NCI-H1436 treated with DMSO at 0.1 percent for 48 hours (cell line): Measurements from ENCODE around the gene SOX6.
"Not testable (repeated sequence)": the region's sequence is repeated elsewhere in the genome, so short reads cannot be mapped to it uniquely, and the experiment has no call there.

Experiments used
- DNase-seq: peaks from one replicate; lab custom pipeline; 2025; lab: John Stamatoyannopoulos, UW

SOX6 gene

DNA sequence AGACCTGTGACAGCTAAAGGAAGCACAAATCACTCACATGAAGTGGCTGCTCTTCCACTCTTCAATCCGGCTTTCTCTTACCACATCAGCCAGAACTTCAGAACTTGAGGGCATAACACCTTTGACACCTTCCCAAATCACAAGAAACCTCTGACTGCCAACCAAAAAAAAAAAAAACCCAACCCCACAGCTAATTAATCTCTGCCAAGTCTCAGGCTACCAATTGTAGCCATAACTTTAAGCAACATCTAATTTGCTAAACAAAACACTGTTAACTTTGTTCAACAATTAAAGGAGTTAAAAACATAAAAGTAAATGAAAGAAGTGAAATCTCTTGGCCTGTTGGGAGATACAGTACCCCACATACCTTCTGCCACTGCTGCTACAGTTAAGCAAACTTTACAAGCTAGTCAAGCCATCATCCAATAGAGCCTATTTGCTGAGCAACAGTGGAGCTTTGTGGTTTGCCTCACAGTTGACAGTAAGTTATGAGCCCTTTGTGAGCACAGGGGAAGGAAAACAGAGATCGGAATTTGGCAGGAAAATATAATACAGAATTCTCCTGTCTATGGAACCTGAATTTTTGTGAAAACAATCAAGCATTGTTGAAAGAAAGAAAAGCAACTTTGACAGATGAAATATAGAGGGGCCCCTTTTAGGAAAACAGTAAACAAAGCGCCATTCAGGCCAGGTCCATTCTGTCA, at the start of gene SOX6:
SOX6 (minus strand) TSS at position 490 of the 704 bp plus-strand sequence. CDS start 15,298 bp downstream, outside the sequence.
- DNase-seq = no peak

DNA sequence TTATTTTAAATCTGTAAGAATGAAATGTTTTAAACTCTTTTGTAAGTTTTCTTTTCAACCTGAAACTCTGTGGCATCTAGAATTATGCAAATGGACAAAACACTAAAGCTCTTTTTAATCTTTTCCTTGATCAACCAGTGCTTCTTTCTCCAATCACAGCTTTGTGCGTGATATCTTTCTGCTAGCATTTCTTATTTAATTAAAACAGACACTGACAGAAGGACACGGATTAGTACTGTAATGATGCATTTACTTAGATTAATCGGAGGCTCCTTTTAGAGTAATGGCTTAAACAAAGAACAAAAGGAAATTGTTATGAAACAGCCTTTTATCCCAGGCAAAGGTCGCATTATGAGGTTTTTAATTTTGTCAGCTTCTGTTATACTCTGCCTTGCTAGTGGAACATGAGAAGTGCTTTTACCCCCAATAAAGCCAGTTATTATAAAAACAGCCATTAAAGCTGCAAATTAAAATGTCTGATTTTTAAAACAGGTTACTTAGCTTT, 48.5 kb upstream of the SOX6 start:
- DNase-seq = peak; percentile 78

DNA sequence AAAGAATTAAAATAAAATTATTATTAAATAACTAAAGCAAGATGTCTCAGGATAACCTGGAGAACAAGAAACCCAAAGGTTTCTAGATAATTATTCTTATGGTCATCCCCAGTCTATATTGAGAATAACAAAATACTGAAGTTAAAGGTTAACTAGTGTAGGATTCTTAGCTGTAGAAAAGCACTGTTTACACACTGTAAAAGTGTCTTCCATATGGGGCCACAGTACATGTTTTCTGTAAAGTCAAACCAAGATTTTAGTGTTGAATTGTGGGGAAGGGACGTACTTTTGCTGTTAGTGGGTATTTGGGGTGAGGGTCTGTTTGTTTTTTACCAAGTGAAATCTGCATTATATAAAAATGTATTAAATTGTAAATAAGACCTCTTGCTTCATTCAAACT, 47.5 kb upstream of the SOX6 start:
- no peak for DNase-seq

DNA sequence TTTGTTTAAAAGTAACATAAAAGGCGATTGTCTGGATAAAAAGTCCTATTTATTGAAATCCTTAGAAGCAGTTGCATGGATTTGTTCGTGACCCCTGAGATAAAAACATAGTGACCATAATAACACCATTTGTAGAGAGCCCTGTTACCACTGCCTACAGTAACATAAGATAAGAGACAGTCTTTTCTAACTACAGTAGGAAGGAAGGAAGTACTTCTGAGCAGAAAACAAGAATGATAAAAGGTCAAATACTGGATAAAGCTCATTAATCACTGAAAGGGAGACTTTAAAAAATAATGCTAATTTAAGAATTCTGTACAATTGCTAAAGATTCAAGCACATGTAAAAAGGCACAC, 47.1 kb upstream of the SOX6 start:
- no peak for DNase-seq

DNA sequence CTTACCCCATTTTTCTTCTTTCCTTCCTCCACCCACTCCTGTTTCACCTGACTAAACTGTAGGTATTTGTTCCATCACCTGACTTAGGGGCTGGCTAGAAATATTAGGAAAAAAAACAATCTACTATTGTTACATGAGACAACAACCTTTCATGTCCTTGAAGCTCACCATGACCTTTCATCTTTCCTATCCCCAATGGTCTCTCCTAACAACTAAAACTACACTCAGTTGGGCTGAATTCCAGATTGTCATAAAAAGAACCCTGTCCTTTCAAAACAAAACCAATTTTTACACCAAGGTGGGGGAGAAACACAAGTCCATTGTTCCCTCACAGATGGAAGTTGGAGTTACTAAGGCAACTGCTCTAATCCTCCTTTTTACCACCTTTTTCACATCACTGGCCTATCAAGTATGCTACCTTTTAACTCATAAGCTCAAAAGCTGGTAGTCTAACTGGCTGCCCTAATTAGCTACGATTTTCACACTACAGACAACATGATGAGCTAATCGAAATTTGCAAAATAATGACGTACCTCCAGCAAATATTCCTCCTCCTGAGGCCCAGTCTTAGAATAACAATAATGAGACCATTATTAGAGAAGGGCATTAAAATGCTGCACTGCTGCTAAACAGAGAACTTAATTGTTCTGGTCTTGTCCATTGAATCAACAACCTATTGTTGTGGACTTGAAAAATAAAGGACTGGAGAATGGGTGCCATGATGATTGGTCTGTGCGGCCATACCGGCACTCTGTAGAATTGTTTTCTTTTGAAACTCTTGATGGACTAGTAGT, 46.5 kb upstream of the SOX6 start:
- DNase-seq = no peak

DNA sequence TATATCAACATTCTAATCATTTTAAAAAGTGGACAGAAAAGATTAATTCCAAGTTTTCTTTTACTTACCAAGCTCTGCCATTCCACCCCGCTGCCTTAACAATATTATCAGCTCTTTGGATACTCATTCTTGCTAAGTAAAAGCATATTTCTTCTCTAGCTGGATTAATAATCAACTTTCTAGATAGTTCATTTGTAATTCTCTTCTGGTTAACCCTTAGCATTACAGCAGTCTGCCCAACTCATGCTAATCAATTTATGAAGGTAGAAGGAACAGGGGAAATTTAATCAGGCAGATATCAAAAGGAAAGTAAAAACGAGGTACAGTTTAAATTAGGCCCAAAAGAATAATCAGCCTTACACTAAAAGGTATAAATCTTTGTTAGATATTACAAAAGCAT, 41.0 kb upstream of the SOX6 start:
- DNase-seq = no peak

DNA sequence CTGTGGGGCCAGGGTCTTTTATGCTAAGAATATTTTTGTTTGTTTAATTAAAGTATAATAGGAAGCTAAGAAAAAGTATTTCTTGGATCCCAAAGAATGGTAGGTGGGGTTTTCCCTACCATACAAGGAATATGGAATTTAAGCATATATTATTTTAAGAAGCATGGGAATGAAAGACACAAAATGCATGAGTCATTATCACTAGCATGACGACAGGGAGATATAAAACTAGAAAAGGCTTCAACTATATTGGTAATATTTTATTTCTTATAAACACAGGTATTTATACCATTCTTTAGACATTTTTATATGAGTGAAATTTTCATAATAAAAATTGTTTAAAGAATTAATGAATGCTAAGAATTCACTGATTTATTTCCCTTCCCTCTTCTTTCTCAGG, 39.3 kb upstream of the SOX6 start:
- no peak for DNase-seq

DNA sequence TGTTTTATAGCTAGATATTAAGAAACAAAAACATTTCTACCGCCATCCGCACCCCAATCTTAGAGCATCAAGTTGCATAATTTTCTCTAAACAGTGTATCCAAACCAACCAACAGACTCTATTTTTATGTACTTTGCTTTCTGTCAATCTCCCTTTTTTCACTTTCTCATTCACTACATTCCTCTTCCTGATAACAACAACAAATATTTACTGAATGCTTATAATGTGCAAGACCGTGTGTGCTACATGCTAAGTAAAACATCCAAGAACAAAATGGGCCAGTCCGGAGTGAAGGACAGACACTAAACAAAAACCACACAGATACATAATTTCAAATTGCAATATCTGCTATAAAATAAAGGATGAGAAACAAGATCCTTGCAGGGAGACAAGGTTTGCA, 38.6 kb upstream of the SOX6 start:
- DNase-seq = no peak

DNA sequence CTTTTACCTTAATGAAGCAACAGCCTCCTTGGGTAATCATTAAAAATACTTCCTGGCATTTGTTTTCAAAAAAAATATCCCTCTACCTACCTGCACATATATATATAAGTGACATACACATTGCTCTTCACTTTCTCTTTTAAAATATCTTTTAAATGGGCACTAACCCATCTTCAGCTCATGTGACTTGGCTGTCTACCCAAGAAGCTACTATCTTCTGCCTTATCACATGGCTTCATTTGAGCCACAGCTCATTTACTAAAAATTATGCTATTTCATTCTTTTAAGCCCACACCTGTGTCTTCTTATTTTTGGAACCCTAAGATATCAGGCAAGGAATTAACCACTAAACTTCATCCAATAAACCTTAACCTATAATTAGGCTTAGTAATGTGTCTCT, 37.0 kb upstream of the SOX6 start:
- DNase-seq = no peak

DNA sequence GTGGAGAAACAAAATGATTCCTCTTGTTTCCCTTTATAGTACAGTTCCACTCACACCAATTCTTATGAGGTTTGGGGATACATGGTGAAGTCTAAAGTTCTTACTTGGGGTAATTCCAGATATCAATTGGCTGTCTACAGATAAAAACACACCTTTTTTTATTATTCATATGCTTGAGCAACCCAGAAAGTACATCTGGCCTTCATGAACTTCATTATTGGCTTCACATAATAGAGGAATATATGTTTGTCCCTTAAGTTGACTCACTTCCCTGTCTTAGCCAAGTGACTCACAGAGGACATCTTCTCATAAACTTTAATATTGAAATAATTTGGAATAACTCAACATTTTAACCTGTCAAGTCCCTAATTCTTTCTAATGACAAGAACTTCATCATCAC, 36.3 kb upstream of the SOX6 start:
- DNase-seq = no peak

DNA sequence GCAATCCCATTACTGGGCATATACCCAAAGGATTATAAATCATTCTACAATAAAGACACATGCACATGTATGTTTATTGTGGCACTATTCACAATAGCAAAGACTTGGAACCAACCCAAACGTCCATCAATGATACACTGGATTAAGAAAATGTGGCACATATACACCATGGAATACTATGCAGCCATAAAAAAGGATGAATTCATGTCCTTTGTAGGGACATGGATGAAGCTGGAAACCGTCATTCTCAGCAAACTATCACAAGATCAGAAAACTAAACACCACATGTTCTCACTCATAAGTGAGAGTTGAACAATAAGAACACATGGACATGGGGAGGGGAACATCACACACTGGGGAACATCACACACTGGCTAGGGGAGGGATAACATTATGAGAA, 34.5 kb upstream of the SOX6 start:
- not testable (repeated sequence) for DNase-seq

DNA sequence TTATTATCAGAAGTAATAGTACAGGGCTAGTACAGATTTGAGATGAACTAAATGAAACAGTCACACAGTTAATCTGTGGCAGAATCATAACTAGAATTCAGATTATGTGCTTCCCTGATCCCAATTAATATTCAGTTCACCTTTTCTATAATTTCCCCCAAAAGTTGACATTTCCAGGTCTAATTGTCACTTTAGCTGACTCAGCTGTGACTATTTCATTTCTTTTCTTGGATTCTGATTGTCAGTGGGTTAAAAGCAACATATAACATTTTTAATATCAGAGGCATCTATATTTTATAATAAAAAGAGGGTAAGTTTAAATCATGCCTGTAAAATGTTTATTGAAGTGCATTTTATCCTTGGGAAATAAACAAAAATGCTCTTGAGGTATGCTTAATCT, 28.8 kb upstream of the SOX6 start:
- no peak for DNase-seq

DNA sequence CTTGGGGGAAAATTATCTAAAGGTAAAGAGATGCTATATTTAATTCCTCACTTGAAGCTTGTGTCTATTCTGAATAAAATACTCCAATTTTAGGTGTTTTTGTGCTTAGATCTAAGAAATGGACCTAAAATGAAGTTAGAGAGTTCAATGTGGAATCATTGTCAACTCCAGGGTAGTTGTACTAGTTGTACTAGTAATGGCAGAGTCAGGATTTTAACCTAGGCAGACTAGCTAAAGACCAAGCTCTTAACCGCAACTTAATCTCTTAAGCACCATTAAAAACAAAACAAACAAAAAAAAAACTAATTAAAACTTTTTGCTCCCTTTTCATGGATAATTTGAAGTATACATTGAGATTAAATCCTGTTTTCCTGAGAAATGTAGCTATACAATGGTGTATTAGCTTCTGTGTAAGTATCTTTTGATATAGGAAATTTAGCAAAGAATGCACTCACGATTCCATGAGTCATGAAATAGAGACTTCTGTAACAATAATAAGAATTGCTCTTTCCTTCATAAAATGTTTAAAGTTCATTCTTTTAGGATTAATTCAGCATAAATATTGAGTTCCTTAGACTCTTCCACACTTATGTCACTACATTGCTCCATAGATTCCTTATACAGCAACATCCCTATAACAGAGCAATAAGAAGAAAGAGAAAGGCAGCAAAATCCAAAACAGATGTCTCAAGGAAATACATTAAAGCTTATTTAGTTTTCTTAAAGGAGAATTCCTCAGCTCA, 26.5 kb upstream of the SOX6 start:
- no peak for DNase-seq

DNA sequence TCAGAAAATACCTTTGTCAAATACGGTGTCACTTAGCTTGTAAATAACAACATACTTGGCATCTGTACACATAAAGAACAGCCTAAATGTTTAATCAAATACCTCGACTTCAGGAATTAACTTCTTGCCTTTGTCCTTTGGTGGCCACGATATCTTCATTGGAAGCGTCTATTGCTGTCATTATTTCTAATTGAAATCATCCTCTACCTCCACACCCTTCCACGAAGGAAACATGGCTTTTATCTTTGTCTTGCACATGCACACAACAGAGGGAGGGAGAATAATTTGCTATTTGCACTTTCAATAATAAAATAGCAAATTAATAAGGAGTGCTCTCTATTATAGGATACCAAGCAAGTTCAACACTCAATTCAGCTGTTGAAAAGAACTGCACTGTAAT, 25.8 kb upstream of the SOX6 start:
- DNase-seq = no peak

DNA sequence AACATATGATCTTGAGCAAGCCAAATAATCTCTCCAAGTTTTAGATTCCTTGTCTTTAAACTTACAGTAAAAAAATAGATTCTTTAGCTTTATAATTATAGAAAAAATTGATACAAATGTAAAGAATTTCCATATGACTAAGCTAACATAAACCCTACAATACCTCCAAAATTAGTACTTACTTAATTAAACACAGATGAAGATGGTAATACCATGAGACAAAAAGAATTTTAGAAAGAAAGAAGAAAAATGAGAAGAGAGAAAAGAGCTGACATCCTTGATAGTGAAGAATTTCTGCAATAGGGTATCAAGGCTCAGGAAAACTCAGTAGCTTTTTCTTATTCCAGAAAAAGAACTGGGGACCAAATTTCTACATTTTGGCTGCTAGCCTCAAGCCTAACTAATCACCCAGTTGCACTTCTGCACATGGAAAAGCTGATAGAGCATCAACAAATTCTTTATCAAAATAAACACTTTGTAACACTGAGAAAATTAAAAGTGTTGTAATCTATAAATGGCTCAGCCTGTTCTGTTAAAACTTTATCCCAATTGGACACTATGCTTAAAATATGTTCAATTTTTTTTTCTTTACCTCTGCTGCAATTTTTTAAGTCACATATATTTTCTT, 24.7 kb upstream of the SOX6 start:
- no peak for DNase-seq

DNA sequence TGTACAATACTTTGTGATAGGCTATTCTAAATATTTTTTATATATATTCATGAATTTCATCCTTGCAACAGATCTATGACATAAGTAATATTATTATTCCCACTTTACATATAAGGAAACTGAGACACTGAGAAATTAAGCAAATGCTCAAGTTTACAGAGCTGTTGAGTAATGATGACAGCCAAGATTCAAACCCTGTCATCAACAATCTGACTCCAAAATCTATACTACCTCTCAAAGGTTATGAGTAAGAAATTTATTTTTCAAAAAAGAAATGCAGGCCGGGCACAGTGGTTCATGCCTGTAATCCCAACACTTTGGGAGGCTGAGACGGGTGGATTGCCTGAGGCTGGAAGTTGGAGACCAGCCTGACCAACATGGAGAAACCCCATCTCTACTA, 22.6 kb upstream of the SOX6 start:
- DNase-seq = no peak

DNA sequence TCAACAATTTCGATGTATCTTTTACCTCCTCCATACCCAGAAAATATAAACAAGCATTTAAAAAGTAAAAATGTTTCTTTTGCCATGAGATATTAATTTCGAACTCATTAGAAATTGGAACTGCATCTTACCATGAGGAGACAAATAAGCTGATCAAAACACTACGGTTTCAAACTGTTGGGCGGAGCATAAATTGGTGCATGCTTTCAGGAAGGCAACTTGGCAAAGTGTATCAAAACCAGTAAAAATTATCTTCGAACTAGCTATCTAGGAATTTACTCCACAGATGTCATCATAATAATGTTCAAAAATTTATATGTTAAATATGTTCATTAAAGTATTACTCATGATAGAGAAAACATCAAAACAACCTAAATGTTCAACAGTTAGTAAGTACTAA, 21.4 kb upstream of the SOX6 start:
- no peak for DNase-seq

DNA sequence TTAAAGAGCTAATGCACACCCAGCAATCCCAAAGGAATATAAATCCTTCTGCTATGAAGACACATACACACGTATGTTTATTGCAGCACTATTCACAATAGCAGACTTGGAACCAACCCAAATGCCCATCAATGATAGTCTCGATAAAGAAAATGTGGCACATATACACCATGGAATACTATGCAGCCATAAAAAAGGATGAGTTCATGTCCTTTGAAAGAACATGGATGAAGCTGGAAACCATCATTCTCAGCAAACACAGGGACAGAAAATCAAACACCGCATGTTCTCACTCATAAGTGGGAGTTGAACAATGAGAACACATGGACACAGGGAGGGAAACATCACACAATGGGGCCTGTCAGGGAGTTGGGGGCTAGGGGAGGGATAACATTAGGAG, 19.3 kb upstream of the SOX6 start:
- not testable (repeated sequence) for DNase-seq

DNA sequence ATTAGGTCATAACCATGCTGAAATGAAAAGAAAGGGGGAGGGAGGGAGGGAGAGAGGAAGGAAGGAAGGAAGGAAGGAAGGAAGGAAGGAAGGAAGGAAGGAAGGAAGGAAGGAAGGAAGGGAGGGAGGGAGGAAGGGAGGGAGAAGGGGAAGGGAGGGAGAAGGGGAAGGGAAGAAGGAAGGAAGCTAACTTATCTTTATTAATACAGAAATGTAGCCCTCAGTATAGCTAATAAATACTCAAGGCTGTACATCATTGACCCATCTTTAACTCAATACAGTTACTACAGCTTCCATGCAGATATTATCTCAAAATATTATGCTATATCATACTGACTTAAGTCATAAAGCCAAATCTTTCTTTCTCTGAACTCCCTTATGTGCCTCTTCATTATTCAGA, 17.4 kb upstream of the SOX6 start:
- DNase-seq = no peak

DNA sequence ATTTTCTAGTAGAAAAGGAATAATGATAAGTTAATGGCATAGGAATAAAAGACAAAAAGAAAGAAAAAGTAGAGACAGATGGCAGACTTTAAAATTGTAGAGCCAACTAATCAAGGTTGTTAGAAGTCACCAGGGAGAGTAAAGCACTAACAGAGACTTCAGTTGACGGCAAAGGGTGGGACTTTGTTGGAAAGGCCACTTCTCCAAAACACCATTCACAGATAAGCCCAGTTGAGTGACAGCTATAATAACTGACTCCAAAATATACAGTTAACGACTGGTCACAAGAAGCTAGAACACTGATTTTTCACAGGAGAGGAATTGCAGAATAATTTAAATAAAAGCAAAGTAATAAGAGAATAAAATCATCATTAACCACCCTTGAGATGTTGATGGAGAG, 16.0 kb upstream of the SOX6 start:
- no peak for DNase-seq

DNA sequence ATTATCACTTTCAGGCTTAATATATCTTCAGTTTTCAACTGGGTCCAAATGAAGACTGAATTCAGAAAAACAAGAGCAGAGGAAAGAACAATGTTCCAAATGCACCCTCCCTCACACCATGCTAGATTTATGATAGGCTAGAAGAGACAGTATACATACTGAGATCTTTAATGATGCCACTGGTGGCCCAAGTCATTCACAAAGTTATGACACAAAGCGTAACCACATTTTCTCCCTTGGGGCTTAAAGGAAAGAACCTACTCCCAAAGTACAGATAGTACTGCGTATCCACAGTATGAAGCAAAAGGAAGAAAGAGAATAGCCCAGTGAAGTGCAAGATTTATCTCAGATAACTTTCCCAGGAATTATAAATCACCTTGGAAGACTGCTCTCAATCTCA, 10.9 kb upstream of the SOX6 start:
- DNase-seq = no peak

DNA sequence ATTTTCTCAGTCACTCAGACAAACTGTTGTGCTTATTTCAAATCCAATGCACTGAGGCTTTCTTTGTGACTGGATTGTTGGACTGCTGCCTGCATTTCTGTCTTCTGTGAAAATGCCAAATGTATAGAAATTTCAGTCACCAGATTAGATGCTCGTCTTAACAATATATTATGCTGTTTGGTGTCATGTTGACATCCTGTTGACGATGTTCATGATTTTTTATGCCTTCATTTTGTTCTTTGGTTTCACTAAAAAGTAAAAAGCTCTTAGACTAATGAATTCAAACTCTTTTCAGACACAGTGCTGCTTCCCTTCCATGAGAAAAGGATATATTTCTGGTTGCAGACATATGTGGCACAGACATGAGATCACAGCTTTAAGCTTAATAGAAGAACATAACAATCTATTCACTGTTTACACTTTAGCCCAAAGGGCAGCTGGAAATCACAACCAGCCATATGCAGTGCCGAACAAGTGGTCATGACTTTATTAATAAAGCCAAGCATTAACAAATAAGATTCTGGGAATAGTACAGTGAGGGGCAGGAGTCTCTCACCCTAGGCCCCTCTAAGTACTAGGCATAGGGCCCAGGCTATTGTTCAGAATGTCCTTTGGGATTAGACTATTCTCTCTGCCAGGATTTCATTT, 9.4 kb upstream of the SOX6 start:
- no peak for DNase-seq
